ENCODE data around the gene SLC40A1. TPM values are rescaled to one million over a fixed set of nuclear protein-coding genes. Genes with fewer than 3 reads are reported as not detected.

Gene SLC40A1
- total RNA-seq, 2 experiments from 2014 or later, result 4.4 to 6.0 TPM

DNA sequence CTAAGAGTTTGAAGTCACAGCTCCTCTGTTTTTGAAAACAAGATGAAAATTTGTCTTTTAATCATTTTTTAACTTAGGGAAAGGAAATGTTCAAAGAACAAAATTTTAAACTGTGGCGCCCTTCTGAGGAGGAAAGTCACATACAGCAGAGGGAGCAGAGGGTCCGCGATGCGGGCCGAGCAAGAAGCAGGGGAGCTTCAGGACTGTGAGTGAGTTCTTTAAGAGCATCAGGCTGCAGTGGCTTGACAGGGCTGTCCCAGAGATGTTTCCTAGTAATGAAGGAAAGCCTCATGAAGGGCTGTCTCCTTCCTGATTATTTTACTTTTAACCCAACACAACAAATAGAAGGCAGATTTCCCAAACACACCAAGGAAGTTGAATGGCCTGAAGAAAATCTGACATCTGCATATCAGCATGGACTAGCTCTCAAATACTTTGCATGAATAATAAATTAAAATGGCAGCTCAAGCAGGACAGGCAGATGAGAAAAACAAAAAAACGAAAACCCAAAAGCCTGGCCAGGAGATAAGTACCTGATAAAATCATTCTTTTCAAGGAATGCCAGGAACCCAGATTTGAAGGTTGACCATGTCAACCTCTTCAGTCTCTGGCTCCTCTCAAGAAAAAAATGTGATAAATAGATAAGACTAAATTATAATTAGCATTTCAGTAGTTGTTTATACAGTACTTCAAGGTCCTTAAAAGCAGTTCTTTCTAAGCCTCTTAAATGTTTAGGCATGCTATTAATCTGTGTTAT is 60.8 kb downstream of the SLC40A1 start:
- Mint-ChIP-seq H3K27ac (no peak overlapping the region), H3K27me3 (peaks cover 4% of the 10 kb centered on the region), H3K36me3 (ENCODE audit: low read depth) (no peaks in the 10 kb centered on the region), H3K4me1 (no peaks in the 10 kb centered on the region), H3K9me3 (no peaks in the 10 kb centered on the region), H3K4me3 (no peak overlapping the region)
- ChIA-PET POLR2A (no interaction called here), CTCF (no interaction called here)
- DNase-seq, result no peak

DNA sequence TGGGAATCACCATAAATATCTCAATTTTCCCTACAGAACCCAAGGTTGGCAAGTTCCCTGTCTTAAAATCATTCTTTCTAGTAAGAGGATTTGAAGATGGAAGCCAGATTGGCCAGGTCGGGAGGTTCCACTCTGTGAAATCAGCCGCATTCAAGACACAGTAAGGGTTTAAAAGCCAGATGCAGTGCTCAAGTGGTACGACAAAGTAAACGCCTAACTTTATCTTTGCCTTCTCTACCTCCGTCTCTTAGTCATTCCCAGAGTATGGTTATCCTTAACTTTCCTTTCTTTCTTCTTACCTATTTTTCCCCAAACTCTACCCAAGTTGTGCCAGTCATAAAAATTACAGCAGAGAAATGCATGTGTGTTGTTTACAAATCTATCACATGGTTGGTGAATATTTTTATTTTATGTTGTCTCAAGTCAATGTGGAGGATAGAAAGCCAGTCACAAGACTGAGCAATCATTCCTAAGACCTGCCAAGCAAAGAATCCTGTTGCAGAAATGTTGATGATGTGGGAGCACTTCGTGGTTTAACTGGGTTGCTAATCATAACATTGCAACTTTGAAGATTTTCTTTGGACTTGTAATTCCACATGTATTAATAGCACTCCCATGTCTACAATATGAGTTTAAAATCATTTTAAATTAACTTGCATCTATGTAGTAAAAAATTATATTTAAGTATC is 62.6 kb downstream of the SLC40A1 start:
- H3K27ac Mint-ChIP-seq, result no peak overlapping the region
- H3K4me3 Mint-ChIP-seq, result no peak overlapping the region
- no peaks in the 10 kb centered on the region for H3K9me3 Mint-ChIP-seq
- POLR2A ChIA-PET, result no interaction called here
- H3K27me3 Mint-ChIP-seq, result peaks cover 7% of the 10 kb centered on the region
- no peaks in the 10 kb centered on the region for H3K4me1 Mint-ChIP-seq
- CTCF ChIA-PET, result no interaction called here
- H3K36me3 Mint-ChIP-seq (ENCODE audit: low read depth), result no peaks in the 10 kb centered on the region
- DNase-seq, result no peak

DNA sequence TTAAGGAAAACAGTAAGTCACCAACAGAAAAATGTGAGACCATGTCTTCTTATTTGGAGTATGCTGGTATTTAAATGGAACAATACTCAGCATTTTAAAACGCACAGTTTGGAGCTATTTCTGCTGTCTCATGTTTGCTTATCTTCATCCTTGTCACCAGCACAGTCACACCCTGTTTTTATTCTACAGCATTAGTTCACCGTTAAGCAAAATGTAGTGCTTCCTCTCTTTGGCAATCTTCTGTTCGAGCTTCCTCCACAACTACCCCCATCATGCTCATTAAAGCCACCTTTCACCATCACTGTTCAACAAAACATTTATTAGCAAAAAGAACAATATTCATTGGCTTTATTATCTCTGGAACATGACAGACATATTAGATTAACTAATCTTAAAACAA is 64.0 kb downstream of the SLC40A1 start:
- Mint-ChIP-seq H3K27me3 (peaks cover 7% of the 10 kb centered on the region), H3K4me1 (no peaks in the 10 kb centered on the region), H3K4me3 (no peak overlapping the region), H3K27ac (no peak overlapping the region), H3K9me3 (no peaks in the 10 kb centered on the region), H3K36me3 (ENCODE audit: low read depth) (no peaks in the 10 kb centered on the region)
- DNase-seq, result no peak
- POLR2A ChIA-PET, result no interaction called here
- CTCF ChIA-PET, result no interaction called here

DNA sequence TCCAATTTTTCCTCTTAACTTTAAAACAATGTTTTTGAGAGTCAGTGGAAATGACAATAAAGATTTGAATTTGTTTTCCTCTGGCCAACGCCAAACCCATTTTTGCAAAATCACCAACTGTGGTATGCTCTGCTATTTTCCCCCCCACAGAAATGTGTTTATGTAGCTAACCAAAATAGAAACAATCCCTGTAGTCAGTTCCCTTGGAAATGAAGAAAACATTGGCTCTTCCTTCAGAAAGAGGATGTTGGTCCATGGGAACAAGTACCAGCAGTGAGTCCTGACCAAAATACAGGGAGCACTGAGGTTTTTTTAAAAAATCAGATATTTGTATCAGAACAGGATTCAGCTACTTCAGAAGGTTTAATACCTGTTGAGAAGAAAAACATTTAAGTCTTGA is 65.3 kb downstream of the SLC40A1 start:
- H3K4me1 Mint-ChIP-seq, result no peaks in the 10 kb centered on the region
- no peaks in the 10 kb centered on the region for H3K36me3 Mint-ChIP-seq (ENCODE audit: low read depth)
- ChIA-PET CTCF (no interaction called here), POLR2A (no interaction called here)
- no peak overlapping the region for H3K4me3 Mint-ChIP-seq
- no peak for DNase-seq
- no peak overlapping the region for H3K27ac Mint-ChIP-seq
- H3K9me3 Mint-ChIP-seq, result no peaks in the 10 kb centered on the region
- H3K27me3 Mint-ChIP-seq, result peaks cover 7% of the 10 kb centered on the region

DNA sequence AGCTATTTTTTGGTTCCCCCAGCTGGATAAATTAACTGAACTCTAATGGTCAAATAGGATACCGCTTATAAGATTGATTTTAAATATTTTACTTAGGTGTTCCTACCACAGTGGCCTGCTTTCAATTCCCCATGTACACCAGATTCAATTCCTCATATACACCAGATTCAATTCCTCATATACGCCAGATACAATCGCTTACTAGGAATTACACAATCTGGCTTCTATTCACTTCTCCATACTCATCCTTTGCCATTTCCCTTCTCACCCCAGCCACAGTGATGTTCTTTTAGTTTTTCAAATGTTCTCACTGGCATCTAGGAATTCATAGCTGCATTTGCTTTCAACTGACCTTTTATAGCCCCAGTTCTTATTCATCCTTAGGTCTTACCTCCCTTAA is 66.5 kb downstream of the SLC40A1 start:
- Mint-ChIP-seq H3K4me1 (no peaks in the 10 kb centered on the region), H3K9me3 (peaks cover 2% of the 10 kb centered on the region), H3K36me3 (ENCODE audit: low read depth) (no peaks in the 10 kb centered on the region), H3K27ac (no peak overlapping the region), H3K27me3 (peaks cover 7% of the 10 kb centered on the region), H3K4me3 (no peak overlapping the region)
- POLR2A ChIA-PET, result no interaction called here
- no peak for DNase-seq
- CTCF ChIA-PET, result no interaction called here

DNA sequence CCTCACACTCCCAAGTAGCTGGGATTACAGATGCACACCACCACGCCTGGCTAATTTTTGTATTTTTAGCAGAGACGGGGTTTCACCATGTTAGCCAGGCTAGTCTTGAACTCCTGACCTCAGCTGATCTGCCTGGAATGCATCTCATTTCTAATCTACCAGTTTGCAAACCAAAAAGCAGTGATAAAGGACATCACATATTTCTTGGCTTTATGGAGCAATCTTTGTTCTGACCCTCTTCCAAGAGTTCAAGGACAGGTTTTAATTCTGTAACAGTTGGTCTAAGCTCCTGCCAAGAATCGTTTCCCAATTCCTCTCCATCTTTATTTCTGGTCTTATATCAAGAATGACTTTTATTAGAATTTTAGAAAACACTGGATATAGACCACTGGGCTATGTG is 67.7 kb downstream of the SLC40A1 start:
- no peak overlapping the region for H3K27ac Mint-ChIP-seq

DNA sequence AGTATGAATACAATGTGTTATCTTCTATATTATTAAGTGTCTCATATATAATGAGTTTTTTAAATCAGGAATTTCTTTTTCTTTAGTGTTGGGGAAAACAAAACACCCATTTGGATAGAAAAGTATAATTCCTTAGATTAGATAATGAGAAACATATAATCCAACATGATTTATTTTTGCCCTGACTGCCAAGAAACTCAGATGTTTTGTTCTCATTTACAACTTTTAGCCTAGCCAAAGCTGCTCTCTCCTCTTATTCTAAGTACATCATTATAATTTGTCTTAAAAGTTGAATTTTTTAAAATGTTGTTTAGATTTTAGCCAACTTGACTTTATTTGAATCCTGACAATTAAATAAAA is 68.6 kb downstream of the SLC40A1 start:
- peaks cover 3% of the 10 kb centered on the region for H3K9me3 Mint-ChIP-seq
- H3K36me3 Mint-ChIP-seq (ENCODE audit: low read depth), result no peaks in the 10 kb centered on the region
- no peak overlapping the region for H3K27ac Mint-ChIP-seq
- POLR2A ChIA-PET, result interaction anchor here (0.7 kb wide), 1 partner anchor 12 kb away, joined by 3 read pairs; no protein-coding TSS in a partner anchor
- peaks cover 5% of the 10 kb centered on the region for H3K27me3 Mint-ChIP-seq
- no peak for DNase-seq
- H3K4me1 Mint-ChIP-seq, result no peaks in the 10 kb centered on the region
- CTCF ChIA-PET, result no interaction called here
- H3K4me3 Mint-ChIP-seq, result no peak overlapping the region

More for the DNA sequence above, 67.7 kb downstream of the SLC40A1 start:
- peaks cover 3% of the 10 kb centered on the region for H3K9me3 Mint-ChIP-seq
- H3K27me3 Mint-ChIP-seq, result peaks cover 6% of the 10 kb centered on the region
- no peak overlapping the region for H3K4me3 Mint-ChIP-seq
- no peaks in the 10 kb centered on the region for H3K36me3 Mint-ChIP-seq (ENCODE audit: low read depth)
- no peaks in the 10 kb centered on the region for H3K4me1 Mint-ChIP-seq
- POLR2A ChIA-PET, result no interaction called here
- DNase-seq, result no peak
- CTCF ChIA-PET, result no interaction called here

DNA sequence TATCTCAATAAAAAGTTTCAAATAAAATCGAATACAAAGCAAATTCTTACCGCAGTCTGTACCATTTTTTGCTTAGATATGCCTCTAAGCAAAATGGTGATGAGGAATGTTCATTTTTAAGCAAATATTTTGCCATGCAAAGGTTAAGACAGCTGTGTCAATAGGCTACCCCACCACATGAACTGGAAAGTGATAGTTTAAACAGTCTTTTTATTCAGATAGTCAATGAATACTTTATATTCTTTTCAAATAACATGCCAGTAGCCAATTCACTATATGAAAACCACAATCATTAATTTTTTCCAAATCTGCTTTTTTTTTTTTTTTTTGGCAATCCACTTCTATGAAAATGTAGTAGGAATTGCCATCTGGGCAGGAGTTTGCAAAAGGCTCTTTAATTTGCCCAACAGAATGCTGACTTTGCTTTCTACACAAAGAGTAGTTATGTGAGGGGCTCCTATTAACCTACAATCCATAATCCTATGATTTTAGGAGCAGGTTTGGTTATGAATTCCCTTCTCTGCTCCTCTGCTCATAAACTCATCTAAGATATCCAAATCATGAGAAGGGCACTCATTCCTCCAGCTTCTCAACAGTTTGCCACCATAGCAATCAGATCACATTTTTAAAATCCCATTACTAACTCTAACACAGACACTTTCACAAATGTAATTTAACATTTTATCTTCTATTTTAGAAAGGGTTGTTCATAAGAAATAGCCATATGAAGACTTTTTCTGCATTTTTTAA is 69.2 kb downstream of the SLC40A1 start:
- Mint-ChIP-seq H3K4me1 (no peaks in the 10 kb centered on the region), H3K4me3 (no peak overlapping the region), H3K36me3 (ENCODE audit: low read depth) (no peaks in the 10 kb centered on the region), H3K27ac (no peak overlapping the region), H3K9me3 (peaks cover 3% of the 10 kb centered on the region), H3K27me3 (peaks cover 3% of the 10 kb centered on the region)
- no peak for DNase-seq
- ChIA-PET POLR2A (interaction anchor here (0.6 to 0.7 kb wide), 2 partner anchors 11 to 109 kb away, joined by 3 read pairs; no protein-coding TSS in a partner anchor), CTCF (no interaction called here)

Other genes starting within 250 kb of the SLC40A1 start
- gene WDR75, start 139.3 kb downstream of the SLC40A1 start, total RNA-seq, result 10 to 100 TPM; 31.4 to 34.0 TPM
- 10 to 100 TPM; 37.9 to 38.4 TPM for gene ASNSD1, start 80.7 kb upstream of the SLC40A1 start, total RNA-seq
- gene ANKAR, start 93.9 kb upstream of the SLC40A1 start, total RNA-seq, result 1 to 10 TPM; 3.9 to 7.0 TPM
- 1 to 10 TPM; 8.0 TPM for gene OSGEPL1, start 182.0 kb upstream of the SLC40A1 start, total RNA-seq
- gene ORMDL1, start 203.6 kb upstream of the SLC40A1 start, total RNA-seq, result 10 to 100 TPM; 87.4 to 89.4 TPM
- gene PMS1, start 203.7 kb upstream of the SLC40A1 start, total RNA-seq, result 10 to 100 TPM; 24.6 to 26.4 TPM